Putamen (tissue), 1 donor: ENCODE measurements around the gene DZIP1.
"Not testable (repeated sequence)": the region's sequence is repeated elsewhere in the genome, so short reads cannot be mapped to it uniquely, and the experiment has no call there.

Experiments
- DNase-seq: peaks from one replicate; pipeline ENCODE4 v3.0.0-alpha.2; 2016; ENCODE audit warnings: low spot score

Gene DZIP1

DNA sequence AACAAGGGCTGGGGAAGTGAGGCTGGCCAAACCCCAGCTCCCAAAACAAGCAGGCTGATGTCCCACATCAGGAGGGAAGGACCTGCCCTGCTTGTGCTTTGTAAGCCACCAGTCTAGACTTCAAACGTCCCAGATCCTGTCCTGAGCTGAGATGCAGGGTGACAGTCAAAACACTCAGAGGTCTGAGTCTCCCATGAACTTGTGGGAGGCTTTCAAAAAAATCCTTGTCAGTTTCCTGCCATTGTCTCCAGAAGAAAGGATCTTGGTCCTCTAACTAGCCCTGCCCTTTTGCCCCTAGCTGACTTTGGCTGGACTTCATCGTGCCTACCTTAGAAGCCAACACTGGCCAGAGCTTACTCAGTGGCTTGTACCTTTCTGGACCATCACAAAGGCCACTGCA is 43.3 kb downstream of the DZIP1 start:
- DNase-seq: no peak

DNA sequence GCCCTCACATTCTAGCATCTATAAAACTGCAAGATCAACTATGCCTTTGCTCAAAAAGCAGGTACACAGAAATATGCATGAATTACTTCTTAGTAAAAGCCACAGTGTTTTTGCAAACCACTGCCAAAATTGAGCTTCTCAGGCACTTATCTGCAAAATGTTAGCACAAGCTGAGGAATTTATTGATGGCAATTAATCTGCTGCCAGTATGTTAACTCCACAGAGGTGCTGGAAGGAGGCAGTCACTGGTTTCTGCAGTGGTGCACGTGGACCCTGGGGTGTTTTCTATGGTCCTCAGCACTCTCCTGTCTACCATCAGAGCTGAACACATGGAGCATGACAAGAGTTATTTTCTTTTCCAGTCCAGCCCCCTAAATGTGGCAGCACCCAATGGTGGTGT is 47.8 kb downstream of the DZIP1 start:
- no peak for DNase-seq

DNA sequence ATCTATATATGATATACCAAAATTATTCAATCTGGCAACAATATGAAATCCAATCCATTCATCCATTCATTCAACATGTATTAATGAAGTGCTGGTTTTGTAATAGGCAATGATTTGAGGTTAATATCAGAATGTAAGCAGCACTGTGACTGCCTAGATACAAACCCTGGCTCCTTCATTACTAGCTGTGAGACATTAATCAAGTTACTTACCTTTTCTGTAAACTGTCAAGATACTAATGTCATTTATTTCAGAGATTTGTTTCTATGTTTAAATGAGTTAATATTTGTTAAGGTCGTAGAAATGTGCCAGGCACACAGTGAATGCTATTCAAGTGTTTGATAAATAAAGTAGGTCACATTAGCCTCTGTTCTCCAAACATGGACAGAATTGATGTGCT is 51.0 kb downstream of the DZIP1 start:
- DNase-seq: no peak

DNA sequence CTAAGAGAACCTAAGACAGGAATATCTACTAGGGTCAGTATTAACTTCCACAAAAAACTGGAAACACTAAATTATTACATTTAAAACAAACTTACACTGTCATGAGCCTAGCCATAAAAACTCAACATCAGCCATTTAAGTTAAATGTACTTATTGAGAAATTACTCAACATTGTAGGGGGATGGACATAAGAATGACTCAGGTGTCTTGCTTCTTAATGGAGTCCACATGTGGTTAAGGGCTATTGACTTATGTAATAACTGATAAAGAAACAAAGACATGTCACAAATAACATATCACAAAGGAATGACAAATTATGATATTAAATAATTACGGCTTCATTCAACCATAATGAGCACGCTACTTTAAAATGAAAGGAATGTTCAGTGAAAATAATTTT is 55.8 kb downstream of the DZIP1 start:
- DNase-seq: no peak

DNA sequence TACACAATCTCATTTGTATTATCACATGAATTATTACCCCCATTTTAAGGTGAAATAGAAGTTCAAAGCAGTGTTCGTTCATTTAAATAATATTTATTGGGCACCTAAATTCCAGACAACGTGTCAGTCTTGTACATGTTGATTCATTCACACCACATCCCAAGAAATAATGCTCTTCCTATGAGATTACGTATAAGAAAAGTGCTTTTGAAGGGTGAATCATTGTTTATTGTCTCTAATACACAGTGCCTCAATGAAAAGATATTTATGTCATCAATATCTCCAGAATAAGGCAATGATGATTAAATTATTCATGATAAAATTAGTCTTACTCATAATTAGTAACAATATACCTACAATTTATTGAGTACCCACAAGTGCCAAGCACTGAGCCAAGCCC is 56.4 kb downstream of the DZIP1 start:
- DNase-seq: no peak

DNA sequence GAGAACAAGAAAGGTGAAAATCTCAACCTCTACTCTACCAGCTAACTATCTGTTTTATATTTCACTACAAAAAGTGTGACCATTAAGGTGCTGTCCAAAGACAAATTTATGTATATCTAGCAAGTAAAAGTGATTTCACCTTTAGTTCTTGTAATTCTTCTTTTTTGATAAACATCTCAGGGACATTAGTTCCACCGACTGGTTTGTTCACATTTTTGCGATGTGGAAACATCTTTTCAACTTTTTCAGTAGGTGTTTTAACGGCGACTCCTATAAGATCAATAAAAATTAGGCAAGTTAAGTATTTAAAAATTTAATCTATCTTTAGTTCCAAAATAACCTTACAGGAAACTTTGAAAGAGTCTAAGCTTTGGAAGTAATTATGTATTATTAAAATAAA is 58.6 kb downstream of the DZIP1 start:
- no peak for DNase-seq

DNA sequence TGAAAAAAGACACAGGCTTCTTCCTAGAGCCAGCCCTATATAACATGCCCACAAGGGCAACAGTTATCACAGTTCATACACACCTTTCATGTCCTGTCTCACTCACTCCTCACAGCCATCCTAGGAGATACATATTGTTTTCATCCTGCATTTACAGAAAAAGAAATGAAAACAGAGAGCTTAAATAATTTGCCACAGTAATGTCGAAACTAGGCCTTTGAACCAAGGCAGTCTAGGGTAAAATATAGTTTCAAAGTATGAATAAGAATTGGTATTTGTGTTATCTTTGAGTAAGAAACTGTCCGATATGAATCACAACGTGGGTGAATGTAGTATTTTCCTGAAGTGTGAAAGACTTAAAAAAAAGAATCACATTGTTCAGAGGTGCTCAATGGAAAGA is 65.2 kb downstream of the DZIP1 start:
- no peak for DNase-seq

DNA sequence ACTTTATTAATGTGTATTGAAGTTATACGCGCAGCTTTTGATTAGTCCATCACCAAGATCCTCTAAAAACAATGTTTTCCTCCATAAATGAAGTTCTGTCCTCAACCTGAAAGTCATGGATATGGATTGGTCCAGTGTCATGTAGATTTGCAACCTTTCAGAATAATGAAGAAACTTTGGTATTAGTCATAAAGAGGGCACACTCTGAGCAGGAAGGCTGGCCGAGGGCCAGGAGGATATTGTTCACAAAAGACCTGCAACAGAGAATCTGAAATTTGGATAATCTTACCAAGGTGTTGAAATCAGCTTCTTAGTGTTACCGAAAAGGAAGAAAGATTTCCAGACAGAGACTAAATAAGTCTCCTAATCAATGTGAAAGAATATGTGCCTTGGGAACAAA is 71.3 kb downstream of the DZIP1 start:
- no peak for DNase-seq

DNA sequence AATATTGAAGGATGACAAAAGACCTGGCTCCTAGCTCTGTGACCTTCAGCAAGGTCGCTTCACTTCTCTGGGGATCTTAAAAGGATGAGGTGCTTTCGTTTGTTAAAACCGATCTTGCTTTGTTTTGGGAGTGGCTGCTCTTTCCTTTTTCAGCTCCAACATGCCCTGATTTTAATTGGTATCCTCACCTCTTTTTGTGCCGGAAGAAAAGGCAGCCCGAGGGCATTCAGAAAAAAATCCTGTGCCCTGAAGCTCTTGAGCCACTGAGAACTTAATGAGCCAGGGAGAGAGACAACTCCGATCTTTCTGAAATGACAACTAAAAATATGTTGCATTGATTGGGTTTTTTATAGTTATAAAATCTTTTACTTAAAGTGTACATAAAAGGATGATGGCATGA is 72.6 kb downstream of the DZIP1 start:
- no peak for DNase-seq

DNA sequence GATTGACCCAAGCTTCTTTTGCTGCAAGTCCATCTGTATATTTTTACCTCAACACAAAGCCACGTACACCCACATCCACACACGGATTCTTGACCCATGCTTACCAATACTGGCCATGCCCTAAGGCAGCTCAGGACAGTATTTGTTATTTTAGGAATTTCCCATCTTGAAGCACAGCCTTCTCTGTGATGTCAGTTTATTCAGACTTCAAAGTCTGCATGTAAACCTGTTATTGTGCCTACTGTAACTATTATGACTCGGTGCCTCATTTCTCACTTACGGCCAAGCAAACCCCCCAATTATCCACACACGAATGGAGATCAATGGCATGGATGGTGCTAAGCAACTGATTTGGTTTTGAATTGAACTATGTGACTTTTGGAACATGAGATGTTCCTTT is 74.5 kb downstream of the DZIP1 start:
- DNase-seq: no peak

DNA sequence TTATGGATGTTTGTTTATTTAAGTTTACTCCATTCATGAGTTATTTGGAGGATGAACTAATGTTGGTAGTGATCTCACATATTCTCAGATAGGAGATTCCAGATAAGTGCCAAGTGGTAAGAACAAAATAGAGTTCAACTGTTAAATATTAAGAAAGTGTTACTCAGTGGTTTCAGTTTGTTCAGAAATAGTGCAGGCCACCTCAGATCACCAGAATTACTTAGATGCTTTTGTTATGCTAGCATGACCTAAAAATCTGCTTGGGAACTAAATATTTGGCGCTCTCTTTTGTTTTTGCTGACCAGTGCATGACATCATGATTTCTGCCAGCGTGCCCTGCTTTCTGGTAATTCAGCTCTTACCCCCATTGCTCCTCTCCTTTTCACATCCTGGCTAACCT is 76.4 kb downstream of the DZIP1 start:
- no peak for DNase-seq

DNA sequence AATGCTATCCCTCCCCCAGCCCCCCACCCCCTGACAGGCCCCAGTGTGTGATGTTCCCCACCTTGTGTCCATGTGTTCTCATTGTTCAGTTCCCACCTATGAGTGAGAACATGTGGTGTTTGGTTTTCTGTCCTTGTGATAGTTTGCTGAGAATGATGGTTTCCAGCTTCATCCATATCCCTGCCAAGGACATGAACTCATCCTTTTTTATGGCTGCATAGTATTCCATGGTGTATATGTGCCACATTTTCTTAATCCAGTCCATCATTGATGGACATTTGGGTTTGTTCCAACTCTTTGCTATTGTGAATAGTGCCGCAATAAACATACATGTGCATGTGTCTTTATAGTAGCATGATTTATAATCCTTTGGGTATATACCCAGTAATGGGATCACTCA is 78.7 kb downstream of the DZIP1 start:
- not testable (repeated sequence) for DNase-seq

DNA sequence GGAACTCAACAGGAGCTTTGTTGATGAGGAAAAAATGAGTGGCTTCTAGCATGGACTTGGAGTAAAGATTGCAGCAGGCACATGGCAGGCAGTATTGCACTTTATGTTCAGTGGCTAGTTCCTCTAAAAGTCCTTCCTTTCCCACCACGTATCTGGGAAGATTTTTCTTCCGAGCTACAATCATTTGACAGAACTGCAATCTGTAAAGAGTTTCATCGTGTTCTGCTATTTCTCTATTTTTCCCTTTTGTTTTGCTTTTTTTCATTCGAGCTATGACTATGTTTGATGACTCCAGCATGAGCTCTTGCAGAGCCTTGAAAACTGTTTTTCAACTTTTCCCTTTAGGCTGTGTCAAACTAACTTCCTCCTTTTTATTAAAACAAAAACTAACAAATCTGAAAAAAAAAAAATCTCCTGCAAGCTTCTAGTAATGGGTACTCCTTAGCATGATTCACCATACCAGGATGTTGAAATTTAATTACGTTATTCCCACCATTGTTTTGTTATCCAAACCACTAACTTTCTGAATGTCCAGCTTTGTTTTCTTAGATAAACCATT is 79.7 kb downstream of the DZIP1 start:
- DNase-seq: no peak

DNA sequence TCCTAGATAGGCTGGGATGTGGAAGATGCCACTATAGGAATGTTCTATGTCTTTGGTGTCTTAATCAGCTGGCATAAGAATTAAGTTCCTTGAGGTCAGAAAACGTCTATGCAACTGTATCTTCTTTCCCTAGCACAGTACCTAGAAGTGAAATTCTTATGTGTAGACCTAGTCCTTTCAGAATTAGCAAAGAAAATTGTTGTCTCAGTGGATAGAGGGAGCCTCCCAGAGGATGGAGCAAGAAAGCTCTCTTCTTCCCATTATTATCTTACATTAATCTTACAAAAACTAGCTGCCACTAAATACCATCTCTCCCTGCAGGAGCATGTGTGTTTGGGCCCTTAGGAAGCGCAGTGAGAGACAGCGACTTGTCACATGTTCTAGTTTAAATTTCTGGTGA is 80.4 kb downstream of the DZIP1 start:
- no peak for DNase-seq

DNA sequence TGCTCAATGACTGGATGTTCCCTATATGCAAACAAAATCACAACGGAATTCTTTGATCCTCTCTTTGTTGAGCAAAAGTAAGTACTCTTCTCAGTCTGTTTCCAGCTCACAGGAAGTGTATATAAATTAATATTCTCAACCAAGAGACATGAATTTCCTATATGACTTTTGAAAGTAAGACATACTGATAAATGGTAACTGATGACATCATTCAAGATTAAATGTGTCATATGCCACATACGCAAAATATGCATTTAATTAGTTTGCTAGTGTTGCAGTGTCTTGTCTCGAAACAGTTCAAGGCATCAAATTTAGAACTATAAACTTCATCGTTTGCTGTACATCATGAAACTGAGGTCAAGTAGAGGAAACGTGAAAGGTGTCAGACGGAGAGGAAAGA is 84.1 kb downstream of the DZIP1 start:
- DNase-seq: no peak

DNA sequence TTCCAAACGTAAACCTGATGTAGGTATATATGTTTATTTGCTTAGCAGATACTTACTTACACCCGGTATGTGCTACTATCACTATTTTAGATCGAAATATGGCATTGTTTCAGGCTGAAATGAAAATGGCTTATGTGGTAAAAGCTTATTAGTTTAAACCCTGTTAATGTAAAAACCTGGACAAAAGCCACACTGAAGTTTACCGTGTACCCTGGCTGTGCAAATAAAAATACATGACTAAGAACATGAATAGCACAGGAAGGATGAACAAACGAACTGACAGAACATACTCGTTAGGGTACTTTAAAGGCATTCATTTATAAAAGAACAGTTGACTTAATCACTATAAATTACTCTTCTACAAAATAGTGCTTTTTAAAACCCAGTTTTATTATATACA is 85.4 kb downstream of the DZIP1 start:
- DNase-seq: no peak

DNA sequence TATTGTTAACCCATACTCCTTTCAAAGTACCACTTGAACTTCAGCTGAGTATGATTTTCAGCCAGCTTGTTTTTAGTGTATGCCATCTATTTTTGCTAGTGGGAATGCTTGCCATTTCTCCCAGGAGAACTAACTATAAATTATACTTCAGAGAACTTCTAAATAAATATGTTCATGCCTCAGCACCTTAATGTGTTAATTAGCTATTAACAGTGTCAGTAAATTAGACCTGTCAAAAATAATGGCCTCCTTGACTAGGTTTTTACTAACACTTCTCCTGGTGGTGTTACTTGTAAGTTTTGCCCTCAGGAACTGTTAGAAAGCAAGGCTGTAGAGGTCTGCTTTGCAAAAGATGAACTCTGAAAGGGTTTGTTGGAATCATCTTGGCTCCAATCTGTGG is 87.5 kb downstream of the DZIP1 start:
- no peak for DNase-seq

DNA sequence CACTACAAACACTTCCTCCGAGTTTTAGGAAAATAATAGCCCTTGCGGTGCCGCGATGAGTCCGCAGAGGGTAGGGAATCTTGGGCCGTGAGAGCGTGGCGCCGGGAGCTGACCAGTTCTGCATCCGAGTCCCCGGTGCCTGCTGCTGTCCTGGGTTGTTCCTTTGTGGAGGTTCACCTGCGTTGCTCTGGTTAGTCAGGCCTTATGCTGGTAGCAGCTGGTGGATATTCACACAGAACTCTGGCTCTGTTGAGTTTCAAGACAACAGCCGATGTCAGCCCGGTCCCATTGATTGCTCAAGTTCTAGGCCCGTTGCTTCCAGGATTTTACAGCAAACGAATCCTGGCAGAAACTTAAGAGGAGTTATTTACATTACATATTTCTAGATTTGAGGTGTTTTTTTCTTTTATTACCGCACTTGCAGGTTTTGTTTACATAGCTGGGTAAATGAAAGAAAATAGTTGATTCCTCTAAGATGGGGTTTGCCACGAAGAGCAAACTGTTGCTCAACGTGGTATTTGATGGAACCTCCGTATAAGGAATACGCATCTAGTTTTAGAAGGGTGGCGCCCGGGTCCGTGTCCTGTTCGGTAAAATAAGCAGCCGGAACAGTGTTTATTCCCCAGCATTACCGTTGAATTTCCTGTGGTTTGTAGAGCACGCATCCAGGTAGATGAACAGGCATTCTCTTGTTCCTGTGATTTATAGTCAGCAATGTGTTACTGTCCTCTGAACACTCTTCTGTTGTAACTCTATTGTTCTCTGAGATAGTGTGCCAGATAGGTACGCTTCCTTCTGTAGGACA is 90.7 kb downstream of the DZIP1 start:
- no peak for DNase-seq

DNA sequence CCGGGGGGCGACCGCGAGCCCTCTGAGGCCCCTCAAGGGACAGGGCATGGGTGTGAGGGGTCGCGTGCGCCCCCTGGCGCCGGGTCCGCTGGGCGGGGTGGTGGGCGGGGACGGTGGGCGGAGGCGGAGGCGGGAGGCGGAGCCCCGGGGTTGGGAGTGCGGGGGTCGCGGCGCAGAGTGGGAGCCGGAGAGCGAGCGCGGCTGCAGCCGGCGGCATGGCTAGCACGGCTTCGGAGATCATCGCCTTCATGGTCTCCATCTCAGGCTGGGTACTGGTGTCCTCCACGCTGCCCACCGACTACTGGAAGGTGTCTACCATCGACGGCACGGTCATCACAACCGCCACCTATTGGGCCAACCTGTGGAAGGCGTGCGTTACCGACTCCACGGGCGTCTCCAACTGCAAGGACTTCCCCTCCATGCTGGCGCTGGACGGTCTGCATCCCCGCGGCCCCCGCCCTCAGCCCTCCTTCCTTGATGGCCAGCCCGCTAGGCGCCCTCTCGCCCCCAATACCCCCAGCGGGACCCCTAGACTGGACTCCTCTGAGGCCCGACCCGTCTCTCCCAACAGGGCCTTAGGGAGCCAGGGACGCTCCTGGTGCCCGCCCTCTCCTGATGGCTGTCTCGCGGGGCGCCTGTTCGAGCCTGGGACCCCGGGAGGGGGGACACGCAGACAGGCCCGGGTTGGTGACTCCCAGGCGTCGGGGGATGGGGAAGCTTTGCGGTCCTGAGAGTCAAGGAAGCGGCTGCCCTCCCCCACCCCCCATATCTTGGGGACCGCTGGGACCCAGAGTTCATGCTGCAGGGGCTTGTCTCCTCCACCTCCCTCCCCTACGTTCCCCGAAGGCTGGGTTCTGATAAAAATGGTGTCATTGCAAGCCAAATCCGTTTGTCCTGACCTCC is 91.7 kb downstream of the DZIP1 start, which contains the start of gene CLDN10:
Gene CLDN10 (plus strand): TSS at position 182 of the 903 bp plus-strand sequence. CDS start 34 bp downstream, at position 216.
- DNase-seq: no peak

DNA sequence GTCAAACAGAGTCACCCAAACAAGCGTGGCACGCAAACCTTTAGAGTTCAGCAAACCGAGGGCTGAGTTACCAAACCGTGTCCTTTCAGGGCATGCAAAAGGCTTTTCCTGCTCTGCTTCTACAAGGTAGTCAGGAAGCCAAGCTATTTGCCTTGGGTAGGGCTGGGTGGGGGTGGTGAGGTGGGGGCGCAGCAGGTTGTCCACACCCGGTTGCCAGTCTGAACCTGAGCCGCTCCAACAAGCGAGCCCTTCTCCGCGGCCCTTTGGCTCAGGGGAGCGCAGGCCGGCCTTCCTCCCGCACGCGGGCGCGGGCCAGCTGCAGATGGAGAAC is 92.3 kb downstream of the DZIP1 start:
- DNase-seq: no peak

DNA sequence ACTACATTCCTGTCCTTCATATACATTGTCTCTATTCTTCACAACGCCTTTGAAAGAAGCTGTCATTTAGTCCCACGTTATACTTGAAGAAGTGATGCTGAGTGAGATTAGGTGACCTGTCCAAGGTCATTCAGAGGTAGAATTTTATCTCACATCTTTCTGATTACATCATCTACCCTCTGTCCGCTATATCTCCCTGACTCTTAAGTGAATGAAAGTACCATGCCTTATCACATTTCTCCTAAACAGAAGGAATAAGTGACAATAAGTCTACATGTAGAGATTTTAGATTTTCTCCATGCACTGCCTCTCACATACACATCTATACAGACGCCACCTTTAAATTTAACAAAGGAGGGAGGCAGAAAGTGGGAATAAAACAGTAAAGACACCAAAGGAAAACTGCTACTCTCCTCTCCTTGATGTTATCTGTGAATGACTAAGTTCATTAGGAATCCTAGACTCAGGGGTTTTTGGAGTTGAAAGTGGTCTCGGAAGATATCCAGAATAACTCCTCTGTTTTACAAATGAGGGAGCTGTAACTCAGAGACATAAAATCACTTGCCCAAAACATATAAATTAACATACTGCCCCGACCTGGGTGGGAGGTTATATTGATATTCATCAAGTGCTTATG is 96.9 kb downstream of the DZIP1 start:
- no peak for DNase-seq

DNA sequence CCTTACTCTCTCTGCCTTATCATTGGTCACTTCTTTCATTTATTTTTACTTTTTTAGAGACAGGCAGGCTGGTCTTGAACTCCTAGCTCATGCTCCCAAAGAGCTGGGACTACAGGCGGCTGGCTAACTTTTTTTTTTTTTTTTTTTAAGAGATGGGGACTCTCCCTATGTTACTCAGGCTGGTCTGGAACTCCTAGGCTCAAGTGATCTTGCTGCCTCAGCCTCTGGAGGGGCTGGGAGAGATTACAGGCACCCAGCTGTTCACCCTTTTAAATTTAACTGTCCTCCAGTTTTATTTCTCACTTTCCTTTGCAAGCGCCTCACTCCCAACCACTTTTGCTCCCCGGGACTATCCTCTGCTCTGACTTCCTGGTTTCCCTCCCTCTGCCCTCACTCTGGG is 97.6 kb downstream of the DZIP1 start:
- no peak for DNase-seq

DNA sequence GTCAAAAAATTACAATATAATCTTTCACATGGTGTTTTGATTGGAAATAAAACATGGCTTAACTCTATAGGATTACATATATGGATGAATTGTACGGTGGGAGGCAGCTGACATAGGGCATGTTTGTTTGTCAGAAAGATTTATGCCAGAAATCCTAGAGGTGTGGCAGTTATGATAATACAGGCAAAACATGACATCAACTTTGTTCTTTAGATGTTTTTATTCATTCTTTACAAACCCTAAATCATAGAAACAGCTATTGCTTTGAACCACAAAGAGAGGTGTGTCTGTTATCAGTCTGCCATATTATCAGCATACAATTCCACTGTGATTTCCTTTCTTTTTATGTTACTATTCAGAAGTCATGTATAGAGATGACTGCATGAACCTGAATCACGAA is 100.2 kb downstream of the DZIP1 start:
- DNase-seq: no peak
